ENCODE results near the gene UROD.
"Not testable (repeated sequence)": the region's sequence is repeated elsewhere in the genome, so short reads cannot be mapped to it uniquely, and the experiment has no call there.

The UROD gene

DNA sequence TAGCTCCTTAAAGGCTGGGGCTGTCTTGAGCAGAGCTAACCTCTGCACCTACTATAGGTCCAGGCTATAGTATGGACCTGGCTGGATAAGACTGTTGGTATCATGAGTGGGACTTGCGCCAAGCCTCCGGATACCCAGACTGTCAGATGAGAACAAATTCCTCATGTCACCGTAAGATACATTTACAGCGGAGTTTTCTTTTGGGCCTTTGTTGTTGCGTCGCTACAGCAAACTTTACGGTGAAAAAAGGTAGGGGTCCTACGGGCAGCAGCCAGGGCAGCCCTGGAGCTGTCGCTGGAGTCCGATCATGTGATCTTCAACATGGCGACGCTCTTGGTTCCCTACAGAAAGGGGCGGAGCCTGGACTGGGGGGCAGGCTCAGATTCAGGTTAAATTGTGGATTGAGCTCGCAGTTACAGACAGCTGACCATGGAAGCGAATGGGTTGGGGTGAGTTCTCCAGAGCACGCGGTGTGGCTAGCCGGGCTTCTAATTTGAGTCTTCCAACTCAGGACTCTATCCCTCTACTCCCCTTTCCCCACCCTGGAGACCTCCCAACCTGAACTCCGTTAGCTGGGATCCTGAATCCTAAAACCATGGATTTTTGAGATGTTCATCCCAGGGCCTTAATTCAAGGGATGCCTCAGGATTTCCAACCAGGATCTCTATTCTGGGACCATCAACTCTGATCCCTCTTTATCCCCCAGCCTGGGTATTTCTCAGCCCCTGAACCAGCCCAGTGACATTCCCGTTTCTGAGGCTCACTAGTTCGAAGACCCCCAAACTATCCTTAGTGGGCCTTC is at the start of gene UROD:
TSS of gene UROD (plus strand) at position 418 of the 802 bp plus-strand sequence. CDS start at position 430, 12 bp downstream.
- peak; percentile 68 to 74 for DNase-seq (ENCODE audit: extremely low read depth in 1 of 2, low read depth in 1 of 2)

DNA sequence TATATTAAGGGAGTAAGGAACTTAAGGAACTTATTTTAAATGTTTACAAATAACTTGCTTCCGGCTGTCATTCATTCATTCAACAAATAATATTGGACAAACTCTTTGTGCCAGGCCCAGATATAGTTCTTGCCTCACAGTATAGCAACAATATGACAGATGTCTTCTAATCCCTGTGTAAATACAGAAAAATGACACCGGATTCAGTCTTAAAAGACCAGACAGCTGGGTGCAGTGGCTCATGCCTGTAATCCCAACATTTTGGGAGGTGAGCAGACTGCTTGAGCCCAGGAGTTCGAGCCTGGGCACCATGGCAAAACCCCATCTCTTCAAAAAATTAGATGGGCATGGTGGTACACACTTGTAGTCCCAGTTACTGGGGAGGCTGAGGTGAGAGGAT is 49.3 kb upstream of the UROD start:
- DNase-seq (ENCODE audit: extremely low read depth in 1 of 2, low read depth in 1 of 2): no peak

DNA sequence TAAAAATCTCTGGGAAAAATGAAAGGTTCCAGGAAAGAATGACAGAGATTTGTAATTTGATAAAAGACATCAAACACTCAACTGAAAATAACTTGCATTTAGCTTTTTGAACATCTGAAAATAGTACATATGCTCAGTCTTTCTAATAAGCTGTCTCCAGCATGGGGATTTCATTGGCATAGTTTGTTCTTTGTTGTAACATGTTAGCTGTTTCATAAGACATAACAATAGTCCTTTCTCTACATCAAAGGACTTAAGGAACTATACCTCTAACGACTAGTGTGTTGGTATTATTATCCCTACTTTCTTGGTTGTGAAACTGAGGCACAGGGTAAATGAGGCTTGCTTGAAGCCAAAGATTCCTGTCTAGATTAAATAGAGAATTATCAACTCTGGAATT is 47.7 kb upstream of the UROD start:
- DNase-seq (ENCODE audit: extremely low read depth in 1 of 2, low read depth in 1 of 2): no peak

DNA sequence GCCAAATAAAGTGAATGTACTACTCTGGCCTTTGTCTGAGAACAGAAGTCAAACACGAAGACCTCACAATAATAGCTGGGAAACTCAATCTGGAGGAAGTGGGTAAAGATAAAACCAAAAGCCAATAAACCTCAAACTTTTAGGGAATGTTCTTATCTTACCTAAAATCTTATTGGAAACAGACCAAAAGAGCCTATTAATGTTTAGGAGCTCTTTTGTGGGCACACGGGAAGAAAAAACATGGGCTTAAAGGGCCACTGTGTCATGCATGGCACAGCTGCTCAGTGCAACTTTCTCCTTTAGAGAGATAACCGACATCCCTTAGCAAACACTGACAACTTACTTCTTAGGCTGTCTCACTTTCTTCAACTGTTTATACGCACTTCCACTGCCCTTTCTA is 41.7 kb upstream of the UROD start:
- DNase-seq (ENCODE audit: extremely low read depth in 1 of 2, low read depth in 1 of 2): no peak

DNA sequence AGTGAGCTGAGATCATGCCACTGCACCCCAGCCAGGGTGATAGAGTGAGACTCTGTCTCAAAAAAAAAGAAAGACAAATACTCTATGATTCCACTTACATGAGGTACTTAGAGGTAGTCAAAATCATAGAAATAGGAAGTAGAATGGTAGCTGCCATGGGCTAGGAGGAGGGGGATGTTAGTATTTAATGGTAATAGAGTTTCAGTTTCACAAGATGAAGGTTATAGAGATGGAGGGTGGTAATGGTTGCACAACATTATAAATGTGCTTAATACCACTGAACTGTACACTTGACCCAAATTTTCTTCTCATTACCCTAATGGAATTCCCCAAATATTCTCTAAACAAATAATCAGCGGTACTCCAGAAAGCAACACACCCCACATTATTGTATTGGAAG is 38.4 kb upstream of the UROD start:
- no peak for DNase-seq (ENCODE audit: extremely low read depth in 1 of 2, low read depth in 1 of 2)

DNA sequence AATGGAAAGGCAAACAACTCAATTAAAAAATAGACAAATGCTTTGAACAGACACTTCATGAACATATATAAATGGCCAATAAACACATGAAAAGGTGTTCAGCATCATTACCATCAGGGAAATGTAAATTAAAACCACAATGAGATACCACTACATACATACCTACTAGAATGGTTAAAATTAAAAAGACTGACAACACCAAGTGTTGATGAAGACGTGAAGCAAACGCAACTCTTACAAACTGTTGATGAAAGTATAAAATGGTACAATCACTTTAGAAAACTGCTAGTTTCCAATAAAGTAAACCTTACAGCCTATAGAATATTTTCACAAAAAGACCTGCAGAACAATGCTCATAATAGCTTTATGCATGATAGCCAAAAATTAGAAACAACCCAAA is 35.8 kb upstream of the UROD start:
- DNase-seq (ENCODE audit: extremely low read depth in 1 of 2, low read depth in 1 of 2): no peak

DNA sequence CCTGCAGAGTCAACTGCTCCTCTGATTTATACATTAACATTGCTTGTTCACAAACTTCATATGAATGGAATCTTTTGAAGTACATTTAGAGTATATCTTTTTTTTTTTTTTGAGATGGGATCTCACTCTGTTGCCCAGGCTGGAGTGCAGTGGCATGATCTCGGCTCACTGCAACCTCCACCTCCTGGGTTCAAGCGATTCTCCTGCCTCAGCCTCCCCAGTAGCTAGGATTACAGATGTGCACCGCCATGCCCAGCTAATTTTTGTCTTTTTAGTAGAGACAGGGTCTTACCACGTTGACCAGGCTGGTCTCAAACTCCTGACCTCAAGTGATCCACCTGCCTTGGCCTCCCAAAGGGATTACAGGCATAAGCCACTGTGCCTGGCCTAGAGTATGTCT is 34.7 kb upstream of the UROD start:
- not testable (repeated sequence) for DNase-seq (ENCODE audit: extremely low read depth in 1 of 2, low read depth in 1 of 2)

DNA sequence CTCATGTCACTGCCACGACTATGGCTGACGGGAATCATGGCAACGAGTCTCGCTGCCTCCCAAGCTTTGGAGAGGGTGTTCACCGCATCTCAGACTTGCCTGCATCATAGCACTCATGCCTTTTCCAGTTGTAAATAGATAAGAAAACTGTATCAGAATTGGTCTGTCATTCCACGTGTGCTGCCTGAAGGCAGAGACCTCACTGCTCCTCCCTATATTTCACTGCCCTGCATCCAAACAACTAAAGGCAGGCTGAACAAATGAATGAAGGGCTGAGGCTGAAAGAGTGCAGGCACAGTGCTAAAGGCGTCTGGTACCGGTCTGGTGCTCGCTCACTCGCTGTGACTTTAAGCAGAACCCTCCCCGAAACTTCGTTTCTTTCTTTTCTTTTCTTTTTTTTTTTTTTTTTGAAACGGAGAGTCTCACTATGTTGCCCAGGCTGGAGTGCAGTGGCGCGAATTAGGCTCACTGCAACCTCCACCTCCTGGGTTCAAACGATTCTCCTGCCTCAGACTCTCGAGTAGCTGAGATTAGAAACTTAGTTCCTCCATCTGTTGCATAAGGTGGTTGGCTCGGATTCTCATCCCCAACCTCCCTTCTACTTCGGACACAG is 26.2 kb upstream of the UROD start:
- DNase-seq (ENCODE audit: extremely low read depth in 1 of 2, low read depth in 1 of 2): no peak

DNA sequence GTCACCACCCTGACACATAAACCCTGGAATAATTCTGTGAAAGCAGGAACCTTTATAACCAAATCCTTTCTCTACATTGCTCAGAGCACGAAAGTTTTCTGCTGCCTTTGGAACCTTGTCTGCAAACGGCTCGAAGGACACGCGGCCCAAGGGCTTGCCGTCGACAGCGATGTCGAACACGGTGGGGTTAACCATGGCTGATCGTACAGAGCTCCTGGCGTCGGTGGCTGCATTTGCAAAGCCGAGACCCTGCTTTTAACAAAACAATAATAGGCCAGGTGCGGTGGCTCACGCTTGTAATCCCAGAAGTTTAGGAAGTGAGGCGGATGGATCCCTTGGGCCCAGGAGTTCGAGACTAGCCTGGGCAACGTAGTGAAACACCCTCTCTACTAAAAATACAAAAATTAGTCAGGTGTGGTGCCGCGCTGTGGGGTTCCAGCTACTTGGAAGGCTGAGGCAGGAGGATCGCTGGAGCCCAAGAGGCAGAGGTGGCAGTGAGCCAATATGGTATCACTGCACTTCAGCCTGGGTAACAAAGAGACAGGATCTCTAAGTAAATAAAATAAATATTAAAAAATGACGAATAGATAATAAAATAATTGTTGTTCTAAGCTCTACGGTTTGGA is 23.4 kb upstream of the UROD start:
- no peak for DNase-seq (ENCODE audit: extremely low read depth in 1 of 2, low read depth in 1 of 2)

DNA sequence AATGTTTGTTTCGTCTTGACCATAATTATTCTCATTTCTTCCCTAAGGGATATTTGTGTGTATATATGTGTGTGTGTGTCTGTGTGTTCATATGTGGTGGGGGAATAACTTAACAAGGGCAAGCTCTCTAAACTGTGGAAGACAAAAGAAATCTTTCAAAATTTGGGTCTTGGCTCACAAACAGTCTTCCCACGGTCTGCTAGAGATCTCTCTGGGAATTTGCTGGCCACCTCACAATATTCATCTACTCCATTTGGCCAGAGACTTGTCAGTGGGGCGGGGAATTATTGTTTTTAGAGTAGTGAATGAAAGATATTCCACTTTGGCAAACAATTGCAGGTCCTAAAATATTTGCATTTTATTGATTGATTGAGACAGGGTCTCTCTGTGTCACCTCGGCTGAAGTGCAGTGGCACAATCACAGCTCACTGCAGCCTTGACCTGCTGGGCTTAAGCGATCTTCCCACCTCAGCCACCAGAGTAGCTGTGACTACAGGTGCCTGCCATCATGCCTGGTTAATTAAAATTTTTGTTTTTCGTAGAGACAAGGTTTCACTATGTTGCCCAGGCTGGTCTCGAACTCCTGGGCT is 17.6 kb upstream of the UROD start:
- no peak for DNase-seq (ENCODE audit: extremely low read depth in 1 of 2, low read depth in 1 of 2)

DNA sequence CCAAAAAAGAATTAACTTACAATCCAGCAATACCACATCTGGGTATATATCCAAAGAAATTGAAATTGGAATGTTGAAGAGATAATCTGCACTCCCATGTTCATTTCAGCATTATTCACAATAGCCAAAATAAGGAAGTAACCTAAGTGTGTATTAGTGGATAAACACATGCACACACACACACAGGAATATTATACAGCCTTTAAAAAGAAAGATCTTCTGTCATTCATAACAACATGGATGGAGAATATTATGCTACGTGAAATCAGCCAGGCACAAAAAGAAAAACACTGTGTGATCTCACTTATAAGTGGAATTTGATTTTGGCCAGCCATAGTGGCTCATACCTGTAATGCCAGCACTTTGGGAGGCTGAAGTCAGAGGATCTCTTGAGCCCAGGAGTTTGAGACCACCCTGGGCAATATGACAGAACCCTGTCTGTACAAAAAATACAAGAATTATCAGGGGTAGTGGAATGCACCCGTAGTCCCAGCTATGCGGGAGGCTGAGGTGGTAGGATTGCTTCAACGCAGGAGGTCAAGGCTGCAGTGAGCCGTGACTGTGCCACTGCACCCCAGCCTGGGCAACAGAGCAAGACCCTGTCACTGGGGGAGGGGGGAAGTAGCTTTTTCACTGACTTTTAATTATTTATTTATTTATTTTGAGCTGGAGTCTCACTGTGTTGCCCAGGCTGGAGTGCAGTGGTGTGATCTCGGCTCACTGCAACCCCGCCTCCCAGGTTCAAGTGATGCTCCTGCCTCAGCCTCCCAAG is 16.4 kb upstream of the UROD start:
- no peak for DNase-seq (ENCODE audit: extremely low read depth in 1 of 2, low read depth in 1 of 2)

DNA sequence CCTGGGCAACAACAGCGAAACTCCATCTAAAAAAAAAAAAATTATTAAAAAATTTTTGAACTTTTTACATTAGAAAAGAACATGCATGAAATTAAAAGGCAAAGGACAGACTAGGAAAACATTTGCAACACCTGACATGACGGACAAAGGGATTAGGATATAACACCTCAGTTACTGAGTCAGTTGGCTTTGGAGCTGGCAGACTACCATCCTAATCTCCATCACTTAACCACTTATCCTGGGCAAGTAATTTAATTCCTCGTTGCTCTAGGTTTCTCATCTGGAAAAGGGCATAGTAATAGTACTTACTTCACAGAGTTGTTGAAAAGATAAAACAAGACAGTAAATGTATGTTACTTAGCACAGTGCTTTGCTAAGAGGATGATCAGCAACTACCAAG is 12.8 kb upstream of the UROD start:
- no peak for DNase-seq (ENCODE audit: extremely low read depth in 1 of 2, low read depth in 1 of 2)

DNA sequence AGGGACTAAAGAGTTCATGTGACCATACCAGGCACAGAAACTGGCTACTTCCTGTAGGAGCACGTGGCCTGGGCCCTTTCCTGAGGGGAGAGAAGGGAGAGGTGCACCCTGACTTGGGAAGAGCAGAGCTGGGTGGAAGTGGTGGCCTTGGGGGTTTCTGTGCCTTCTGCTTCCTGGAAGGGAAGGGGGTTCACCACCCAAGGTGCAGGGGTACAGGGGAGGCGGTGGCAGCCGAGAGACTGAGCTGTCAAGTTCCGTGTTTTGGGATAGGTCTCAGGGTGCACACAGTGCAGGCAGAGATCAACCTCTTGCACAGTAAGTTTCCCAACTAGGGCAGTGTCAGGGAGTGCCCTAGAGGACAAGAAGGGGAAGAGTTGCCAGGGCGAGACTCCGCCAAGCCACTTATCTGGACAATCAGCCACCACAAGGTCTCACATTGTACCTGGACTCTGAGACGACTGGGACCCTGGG is 11.0 kb upstream of the UROD start:
- no peak for DNase-seq (ENCODE audit: extremely low read depth in 1 of 2, low read depth in 1 of 2)

DNA sequence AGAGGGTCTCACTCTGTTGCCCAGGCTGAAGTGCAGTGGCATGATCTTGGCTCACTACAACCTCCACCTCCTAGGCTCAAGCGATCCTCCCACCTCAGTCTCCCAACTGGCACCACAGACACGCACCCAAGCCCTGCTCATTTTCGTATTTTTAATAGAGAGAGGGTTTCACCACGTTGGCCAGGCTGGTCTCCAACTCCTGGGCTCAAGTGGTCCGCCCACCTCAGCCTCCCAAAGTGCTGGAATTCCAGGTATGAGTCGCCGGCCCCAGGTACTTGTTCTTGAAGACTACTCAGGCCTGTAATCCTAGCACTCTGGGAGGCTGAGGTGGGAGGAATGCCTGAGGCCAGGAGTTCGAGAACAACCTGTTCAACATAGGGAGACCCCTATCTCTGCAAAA is 10.5 kb upstream of the UROD start:
- not testable (repeated sequence) for DNase-seq (ENCODE audit: extremely low read depth in 1 of 2, low read depth in 1 of 2)

DNA sequence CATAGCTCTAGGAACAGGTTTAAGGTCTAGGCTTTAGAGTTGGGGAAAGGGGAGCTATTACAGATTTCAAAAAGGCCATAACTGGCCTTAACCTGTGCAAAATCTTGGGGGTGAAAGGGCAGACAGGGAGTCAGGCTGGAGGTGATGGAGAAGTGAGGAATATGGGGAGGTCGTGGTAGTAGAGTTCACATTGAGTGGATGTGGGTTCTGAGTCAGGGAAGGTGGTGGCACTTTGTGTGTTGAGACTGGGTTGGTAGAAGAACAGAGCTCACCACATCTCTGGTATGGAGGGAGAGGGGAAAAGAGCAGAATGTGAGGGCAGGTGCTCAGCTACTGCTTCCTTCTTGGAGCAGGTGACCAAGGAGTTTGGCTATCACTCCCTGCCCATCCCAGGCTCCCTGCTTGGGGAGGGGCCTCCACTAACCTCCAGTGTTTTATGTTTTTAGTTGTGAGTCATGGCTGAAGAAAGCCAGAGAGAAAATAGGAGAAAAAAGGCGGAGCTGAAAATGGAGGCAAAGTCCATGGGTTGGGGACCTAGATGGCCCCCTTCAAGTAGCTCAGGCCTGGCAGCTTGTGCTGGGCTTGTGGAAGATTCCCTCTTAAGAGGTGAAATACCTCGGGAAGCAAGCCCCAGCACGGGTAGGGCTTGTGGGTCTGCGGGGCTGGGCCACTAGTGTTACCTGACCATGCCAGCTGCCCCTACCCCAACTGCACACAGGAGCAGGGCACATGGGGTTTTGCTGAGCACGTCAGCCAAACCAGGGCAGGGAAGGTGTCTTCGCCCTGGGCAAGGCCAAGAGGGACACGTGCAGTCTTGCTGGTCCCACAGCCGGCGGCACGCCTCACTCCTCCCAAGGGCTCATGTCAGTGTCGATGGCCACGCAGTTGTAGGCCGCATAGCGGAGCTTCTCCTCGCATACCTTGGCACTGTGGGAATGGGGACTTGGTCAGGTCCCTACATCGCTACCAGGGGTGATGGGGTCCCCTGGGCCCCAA is 9.1 kb upstream of the UROD start:
- DNase-seq (ENCODE audit: extremely low read depth in 1 of 2, low read depth in 1 of 2): no peak

DNA sequence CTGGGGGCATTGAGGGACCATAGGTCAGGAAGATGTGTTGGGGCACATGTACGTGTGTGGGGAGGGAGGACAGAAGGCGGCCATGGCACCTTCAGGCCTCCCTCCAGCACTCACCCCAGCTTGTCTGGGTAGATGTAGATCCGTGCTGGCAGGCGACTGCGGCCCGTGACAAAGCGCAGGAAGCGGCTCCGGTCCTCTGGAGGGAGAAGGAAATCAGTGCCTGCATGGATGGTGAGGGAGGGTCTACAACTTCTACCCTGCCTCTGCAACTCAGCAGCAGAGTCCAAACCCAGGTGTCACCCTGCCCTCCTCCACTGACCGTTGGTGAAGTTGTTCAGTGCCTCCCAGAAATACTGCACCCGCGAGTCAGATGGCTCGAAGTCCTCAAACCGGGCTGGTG is 8.3 kb upstream of the UROD start:
- no peak for DNase-seq (ENCODE audit: extremely low read depth in 1 of 2, low read depth in 1 of 2)

DNA sequence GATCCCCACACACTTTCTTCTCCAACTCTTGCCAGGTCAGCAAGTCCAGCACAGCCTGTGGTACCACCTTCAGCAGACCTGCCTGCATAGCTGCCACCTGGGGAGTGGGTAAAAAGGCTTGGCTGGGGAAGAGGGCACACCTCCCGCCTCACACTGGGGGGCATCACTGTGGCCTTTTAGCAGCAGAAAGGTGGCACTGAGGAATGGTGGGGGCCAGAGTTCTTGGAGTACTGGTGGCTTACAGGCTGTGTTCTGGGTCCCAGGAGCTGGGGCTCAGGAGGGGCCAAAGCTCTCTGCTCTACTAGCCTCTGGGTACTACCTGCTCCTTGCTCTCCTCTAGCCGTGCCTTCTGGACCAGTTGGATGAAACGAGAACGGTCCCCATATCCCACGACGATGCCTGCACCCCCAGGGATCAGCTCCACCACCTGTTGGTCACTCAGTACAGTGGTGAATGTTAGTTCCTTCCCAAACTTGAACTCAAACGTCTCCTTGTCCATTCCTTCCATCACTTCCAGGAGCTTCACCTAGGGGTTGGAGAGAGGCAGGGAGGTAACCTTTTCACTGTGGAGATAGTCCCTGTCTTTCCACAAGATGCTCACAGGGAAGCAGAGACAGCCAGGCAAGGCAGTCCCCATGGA is 7.7 kb upstream of the UROD start:
- DNase-seq (ENCODE audit: extremely low read depth in 1 of 2, low read depth in 1 of 2): no peak

DNA sequence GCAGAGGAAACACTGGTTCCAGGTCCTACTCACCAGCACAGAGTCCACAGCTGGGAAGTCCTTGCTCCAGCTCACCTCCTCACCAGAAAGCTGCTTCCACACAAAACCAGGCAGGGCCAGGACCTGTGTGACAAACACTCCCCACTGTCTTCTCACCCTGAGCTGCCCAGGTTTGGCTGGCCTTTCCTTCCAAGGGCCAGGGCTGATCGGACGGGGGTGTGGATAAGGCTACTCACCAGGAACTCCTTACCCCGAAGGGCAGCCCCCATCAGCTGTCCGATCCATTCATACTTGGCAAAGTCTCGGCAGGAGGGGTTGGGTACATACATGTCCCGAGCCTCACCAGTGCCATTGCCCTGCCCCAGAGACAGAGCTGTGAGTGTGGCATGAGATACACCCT is 6.3 kb upstream of the UROD start:
- no peak for DNase-seq (ENCODE audit: extremely low read depth in 1 of 2, low read depth in 1 of 2)

DNA sequence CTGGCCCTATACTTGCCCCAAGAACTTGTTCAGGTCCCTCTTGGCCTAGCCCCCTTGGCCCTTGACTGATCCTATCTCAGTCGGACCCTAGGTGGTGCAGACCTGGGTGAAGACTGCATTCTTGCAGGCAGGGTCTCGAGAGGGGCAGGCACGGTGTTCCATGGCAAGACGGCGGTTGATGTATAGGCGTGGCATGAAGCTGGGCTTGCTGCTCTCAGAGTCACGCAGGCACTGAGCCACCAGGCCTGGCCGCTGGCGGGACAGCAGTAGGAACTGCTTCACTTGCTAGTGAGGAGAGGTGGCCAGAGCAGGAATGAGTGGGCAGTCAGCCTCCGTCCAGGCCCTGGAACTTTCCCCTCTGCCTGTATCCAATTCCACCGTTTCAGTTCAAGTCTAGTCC is 4.7 kb upstream of the UROD start:
- DNase-seq (ENCODE audit: extremely low read depth in 1 of 2, low read depth in 1 of 2): no peak
